ENCODE data around the gene SMOC2. TPM values are rescaled to one million over a fixed set of nuclear protein-coding genes. Genes with fewer than 3 reads are reported as not detected.
A peak's percentile ranks its signal among the peaks of the same experiment; 100 is the strongest.

The SMOC2 gene
- total RNA-seq, 1 donor from 2014 or later = 18.7 TPM

- no peak for DNase-seq
- intact Hi-C loops (cut with micrococcal nuclease) = no loop called here
- no peak for ATAC-seq
These were observed 65.5 kb downstream of the SMOC2 start for GRCh38 chr6:168506460-168506859.

GRCh38 chr6:168507297-168507696 is 66.3 kb downstream of the SMOC2 start:
- no peak for DNase-seq
- intact Hi-C loops (cut with micrococcal nuclease) = no loop called here
- no peak for ATAC-seq

GRCh38 chr6:168507730-168508129 is 66.7 kb downstream of the SMOC2 start:
- ATAC-seq (no peak), DNase-seq (no peak)
- intact Hi-C loops (cut with micrococcal nuclease) = no loop called here

GRCh38 chr6:168508903-168509302 is 67.9 kb downstream of the SMOC2 start:
- DNase-seq = no peak
- intact Hi-C loops (cut with micrococcal nuclease) = no loop called here
- ATAC-seq = no peak

- intact Hi-C loops (cut with micrococcal nuclease) = no loop called here
- no peak for DNase-seq
- ATAC-seq = peak; percentile 8
These were observed 72.8 kb downstream of the SMOC2 start for GRCh38 chr6:168513766-168514165.

- intact Hi-C loops (cut with micrococcal nuclease) = no loop called here
- ATAC-seq (peak; percentile 88), DNase-seq (peak; percentile 65)
These were observed 73.2 kb downstream of the SMOC2 start for GRCh38 chr6:168514216-168514615.

- no peak for ATAC-seq
- intact Hi-C loops (cut with micrococcal nuclease) = no loop called here
These were observed 74.4 kb downstream of the SMOC2 start for GRCh38 chr6:168515376-168515775.

GRCh38 chr6:168516944-168517741 is 76.2 kb downstream of the SMOC2 start:
- intact Hi-C loops (cut with micrococcal nuclease) = no loop called here
- no peak for DNase-seq
- ATAC-seq = no peak

More at GRCh38 chr6:168515376-168515775, 74.4 kb downstream of the SMOC2 start:
- DNase-seq = no peak

GRCh38 chr6:168517742-168518347 is 76.9 kb downstream of the SMOC2 start:
- intact Hi-C loops (cut with micrococcal nuclease) = no loop called here
- DNase-seq (no peak), ATAC-seq (no peak)

- DNase-seq (no peak), ATAC-seq (no peak)
- intact Hi-C loops (cut with micrococcal nuclease) = no loop called here
These were observed 77.4 kb downstream of the SMOC2 start for GRCh38 chr6:168518348-168518745.

- no peak for ATAC-seq
- intact Hi-C loops (cut with micrococcal nuclease) = no loop called here
- DNase-seq = no peak
These were observed 77.9 kb downstream of the SMOC2 start for GRCh38 chr6:168518867-168519266.

GRCh38 chr6:168520233-168520632 is 79.2 kb downstream of the SMOC2 start:
- intact Hi-C loops (cut with micrococcal nuclease) = no loop called here
- no peak for ATAC-seq
- DNase-seq = no peak

GRCh38 chr6:168524571-168525001 is 83.6 kb downstream of the SMOC2 start:
- intact Hi-C loops (cut with micrococcal nuclease) = no loop called here
- DNase-seq = peak; percentile 51
- peak; percentile 36 for ATAC-seq

GRCh38 chr6:168525114-168525513 is 84.1 kb downstream of the SMOC2 start:
- intact Hi-C loops (cut with micrococcal nuclease) = no loop called here
- no peak for DNase-seq

GRCh38 chr6:168525926-168526630 is 85.1 kb downstream of the SMOC2 start:
- intact Hi-C loops (cut with micrococcal nuclease) = no loop called here
- DNase-seq = no peak
- no peak for ATAC-seq

More at GRCh38 chr6:168525114-168525513, 84.1 kb downstream of the SMOC2 start:
- no peak for ATAC-seq

GRCh38 chr6:168526841-168527281 is 85.9 kb downstream of the SMOC2 start:
- peak; percentile 75 for DNase-seq
- intact Hi-C loops (cut with micrococcal nuclease) = no loop called here
- peak; percentile 95 for ATAC-seq

GRCh38 chr6:168527451-168528210 is 86.6 kb downstream of the SMOC2 start:
- intact Hi-C loops (cut with micrococcal nuclease) = no loop called here
- ATAC-seq (no peak), DNase-seq (no peak)

- intact Hi-C loops (cut with micrococcal nuclease) = no loop called here
- ATAC-seq (no peak), DNase-seq (no peak)
These were observed 87.6 kb downstream of the SMOC2 start for GRCh38 chr6:168528474-168529095.

- DNase-seq = no peak
- intact Hi-C loops (cut with micrococcal nuclease) = no loop called here
- no peak for ATAC-seq
These were observed 88.2 kb downstream of the SMOC2 start for GRCh38 chr6:168529214-168529613.

All from left ventricle myocardium superior (tissue), 1 donor.